Astrocyte (in vitro differentiated cells and primary cell): ENCODE measurements around the gene NFIA. TPM values are rescaled to one million over a fixed set of nuclear protein-coding genes. Genes with fewer than 3 reads are reported as not detected.
A peak's percentile ranks its signal among the peaks of the same experiment; 100 is the strongest.

ENCODE experiments used
- DNase-seq: peaks from one replicate; pipeline ENCODE4 v3.0.0-alpha.2; 2010; ENCODE audit warnings: low read depth
- FAIRE-seq: peaks from 2 replicates; lab custom pipeline; 2011; peaks lifted over from hg19 to GRCh38; lab: Jason Lieb, UNC
- H2AFZ ChIP-seq: 2 replicates; pipeline ENCODE4 v1.6.0; 2012; ENCODE audit warnings: low read depth, low read length, inconsistent platforms
- H3K27ac ChIP-seq: 2 replicates; pipeline ENCODE4 v1.5.1; 2011; ENCODE audit warnings: low read depth, low read length, inconsistent platforms
- H3K27me3 ChIP-seq: 2 replicates; pipeline ENCODE4 v1.6.0; 2011; ENCODE audit warnings: low read length, inconsistent platforms; ENCODE audit not compliant: insufficient read depth
- H3K36me3 ChIP-seq: 2 replicates; pipeline ENCODE4 v1.5.1; 2011; ENCODE audit warnings: low read length, inconsistent platforms; ENCODE audit not compliant: insufficient read depth
- H3K4me1 ChIP-seq: 2 replicates; pipeline ENCODE4 v1.5.1; 2011; ENCODE audit warnings: low read length, inconsistent platforms; ENCODE audit not compliant: insufficient read depth
- H3K4me2 ChIP-seq: 2 replicates; pipeline ENCODE4 v1.6.0; 2012; ENCODE audit warnings: low read length, inconsistent platforms
- H3K4me3 ChIP-seq: 2 replicates; pipeline ENCODE4 v1.5.1; 2011; ENCODE audit warnings: low read depth, mild to moderate bottlenecking, low read length, inconsistent platforms; ENCODE audit not compliant: insufficient read depth
- H3K79me2 ChIP-seq: 2 replicates; pipeline ENCODE4 v1.6.0; 2012; ENCODE audit warnings: mild to moderate bottlenecking, low read length, inconsistent platforms; ENCODE audit not compliant: insufficient read depth
- H3K9ac ChIP-seq: 2 replicates; pipeline ENCODE4 v1.6.0; 2012; ENCODE audit warnings: mild to moderate bottlenecking, low read length, inconsistent platforms
- H3K9me3 ChIP-seq: 2 replicates; pipeline ENCODE4 v1.5.1; 2012; ENCODE audit warnings: low read depth, mild to moderate bottlenecking, low read length, inconsistent platforms; ENCODE audit not compliant: insufficient read depth
- H4K20me1 ChIP-seq: 2 replicates; pipeline ENCODE4 v1.6.0; 2012; ENCODE audit warnings: low read length, inconsistent platforms; ENCODE audit not compliant: insufficient read depth
- H3K27ac Mint-ChIP-seq: one replicate; pipeline ENCODE4 v1.8.0; 2021; ENCODE audit warnings: mild to moderate bottlenecking, mixed read lengths; ENCODE audit not compliant: unreplicated experiment
- H3K27me3 Mint-ChIP-seq: one replicate; pipeline ENCODE4 v1.8.0; 2021; ENCODE audit warnings: low read depth, mixed read lengths; ENCODE audit not compliant: unreplicated experiment
- H3K36me3 Mint-ChIP-seq: one replicate; pipeline ENCODE4 v1.8.0; 2021; ENCODE audit warnings: low read depth, mixed read lengths; ENCODE audit not compliant: unreplicated experiment
- H3K4me1 Mint-ChIP-seq: one replicate; pipeline ENCODE4 v1.8.0; 2021; ENCODE audit warnings: low read depth, mixed read lengths; ENCODE audit not compliant: unreplicated experiment
- H3K4me3 Mint-ChIP-seq: one replicate; pipeline ENCODE4 v1.8.0; 2021; ENCODE audit warnings: mild to moderate bottlenecking, moderate library complexity, mixed read lengths; ENCODE audit not compliant: unreplicated experiment
- H3K9me3 Mint-ChIP-seq: one replicate; pipeline ENCODE4 v1.8.0; 2021; ENCODE audit warnings: mild to moderate bottlenecking, mixed read lengths; ENCODE audit not compliant: unreplicated experiment
- CTCF ChIP-seq: IDR thresholded peaks from 2 replicates; pipeline ENCODE4 v1.5.1; 2011; ENCODE audit warnings: low read depth, mild to moderate bottlenecking, inconsistent platforms, low read length, moderate library complexity; ENCODE audit not compliant: insufficient read depth
- EZH2 ChIP-seq: IDR thresholded peaks from 2 replicates; pipeline ENCODE4 v1.6.1; 2012; ENCODE audit warnings: mild to moderate bottlenecking, low read length, inconsistent platforms; ENCODE audit not compliant: insufficient read depth
- total RNA-seq: library from RNA; stranded (reverse); gene quantifications from 2 replicates; pipeline ENCODE4 v1.2.1, GENCODE V29; 2021

The NFIA gene
- total RNA-seq, 1 donor from 2014 or later: 4.6 TPM

GRCh38 chr1:61315011-61315410 lies 232.7 kb downstream of the NFIA start:
- Histone ChIP-seq H3K36me3 (no peaks in the 10 kb centered on the region), H3K9me3 (no peaks in the 10 kb centered on the region), H3K9ac (no peak overlapping the region), H3K27ac (no peak overlapping the region), H4K20me1 (no peaks in the 10 kb centered on the region), H3K4me3 (no peak overlapping the region), H3K79me2 (no peaks in the 10 kb centered on the region), H2AFZ (no peak overlapping the region), H3K4me2 (no peak overlapping the region), H3K4me1 (no peaks in the 10 kb centered on the region), H3K27me3 (peaks cover 12% of the 10 kb centered on the region)
- no peak for TF ChIP-seq EZH2
- no peak for TF ChIP-seq CTCF
- H3K4me3 Mint-ChIP-seq: no peak overlapping the region
- H3K36me3 Mint-ChIP-seq: no peaks in the 10 kb centered on the region
- FAIRE-seq (no peak), DNase-seq (no peak)
- peaks cover 2% of the 10 kb centered on the region for H3K27me3 Mint-ChIP-seq
- H3K27ac Mint-ChIP-seq: no peak overlapping the region
- peaks cover 2% of the 10 kb centered on the region for H3K9me3 Mint-ChIP-seq
- H3K4me1 Mint-ChIP-seq: peaks cover 3% of the 10 kb centered on the region

GRCh38 chr1:61316493-61316892 lies 234.1 kb downstream of the NFIA start:
- DNase-seq (no peak), FAIRE-seq (no peak)
- Histone ChIP-seq H3K36me3 (no peaks in the 10 kb centered on the region), H3K79me2 (no peaks in the 10 kb centered on the region), H4K20me1 (no peaks in the 10 kb centered on the region), H3K27ac (no peak overlapping the region), H3K4me3 (no peak overlapping the region), H3K27me3 (peaks cover 12% of the 10 kb centered on the region), H3K4me1 (no peaks in the 10 kb centered on the region), H3K9me3 (no peaks in the 10 kb centered on the region), H3K9ac (no peak overlapping the region), H2AFZ (no peak overlapping the region), H3K4me2 (no peak overlapping the region)
- no peak overlapping the region for H3K27ac Mint-ChIP-seq
- peaks cover 2% of the 10 kb centered on the region for H3K27me3 Mint-ChIP-seq
- H3K4me1 Mint-ChIP-seq: peaks cover 3% of the 10 kb centered on the region
- no peak overlapping the region for H3K4me3 Mint-ChIP-seq
- no peaks in the 10 kb centered on the region for H3K36me3 Mint-ChIP-seq
- H3K9me3 Mint-ChIP-seq: peaks cover 3% of the 10 kb centered on the region
- TF ChIP-seq CTCF (no peak), EZH2 (no peak)

- H3K36me3 Mint-ChIP-seq: no peaks in the 10 kb centered on the region
- TF ChIP-seq EZH2 (no peak), CTCF (no peak)
- H2AFZ ChIP-seq: no peak overlapping the region
- H3K4me3 Mint-ChIP-seq: no peak overlapping the region
- H3K9me3 ChIP-seq: no peaks in the 10 kb centered on the region
- H3K4me2 ChIP-seq: peak overlapping the region; percentile 20
- no peaks in the 10 kb centered on the region for H3K79me2 ChIP-seq
- H3K27me3 Mint-ChIP-seq: peaks cover 2% of the 10 kb centered on the region
- no peak overlapping the region for H3K27ac ChIP-seq
- H3K4me1 ChIP-seq: no peaks in the 10 kb centered on the region
- no peak overlapping the region for H3K27ac Mint-ChIP-seq
- DNase-seq (peak; percentile 66), FAIRE-seq (no peak)
- H3K9me3 Mint-ChIP-seq: peaks cover 1% of the 10 kb centered on the region
- H3K4me3 ChIP-seq: no peak overlapping the region
- H3K9ac ChIP-seq: no peak overlapping the region
- no peaks in the 10 kb centered on the region for H4K20me1 ChIP-seq
- peaks cover 3% of the 10 kb centered on the region for H3K4me1 Mint-ChIP-seq
- H3K27me3 ChIP-seq: peaks cover 25% of the 10 kb centered on the region
- H3K36me3 ChIP-seq: no peaks in the 10 kb centered on the region
Measured at GRCh38 chr1:61318319-61319125, 236.2 kb downstream of the NFIA start.
